Lung microvascular endothelial cell (primary cell): Measurements from ENCODE around the gene ASPHD1. TPM values are rescaled to one million over a fixed set of nuclear protein-coding genes. Genes with fewer than 3 reads are reported as not detected.

Source experiments
- DNase-seq, 2 donors: peaks; one replicate each; pipeline versions ENCODE4 v3.0.0 to v3.0.0-alpha.2; 2010; ENCODE audit warnings: low read depth in 2 of 2
- total RNA-seq: library from RNA; depleted of rRNA; stranded (reverse); fragments of >200 nt; gene quantifications from 2 replicates; pipeline ENCODE4 v1.2.1, GENCODE V29; 2014

Gene ASPHD1
- total RNA-seq, 1 donor from 2014 or later: 0.20 TPM

- peak in 1 of 2 donors; percentile 75 for DNase-seq
These were observed 43.8 kb downstream of the ASPHD1 start for GRCh38 chr16:29943846-29944799.

GRCh38 chr16:29947897-29948296 is 47.6 kb downstream of the ASPHD1 start:
- no peak for DNase-seq

GRCh38 chr16:29950806-29951461 is 50.6 kb downstream of the ASPHD1 start:
- no peak for DNase-seq

GRCh38 chr16:29951625-29952365 is 51.5 kb downstream of the ASPHD1 start:
- no peak for DNase-seq

Other genes with a start within 250 kb of the ASPHD1 start
- gene SPN, start 237.2 kb upstream of the ASPHD1 start, total RNA-seq: not detected in 2 replicates
- gene QPRT, start 221.3 kb upstream of the ASPHD1 start, total RNA-seq: under 0.01 and 0.20 TPM in 2 replicates
- gene C16orf54, start 154.5 kb upstream of the ASPHD1 start, total RNA-seq: not detected in 2 replicates
- gene ZG16, start 122.2 kb upstream of the ASPHD1 start, total RNA-seq: not detected in 2 replicates
- gene KIF22, start 109.7 kb upstream of the ASPHD1 start, total RNA-seq: 13.5 and 30.5 TPM in 2 replicates
- 109 and 125 TPM in 2 replicates for gene MAZ, start 94.0 kb upstream of the ASPHD1 start, total RNA-seq
- gene PRRT2, start 88.3 kb upstream of the ASPHD1 start, total RNA-seq: under 0.01 and 0.22 TPM in 2 replicates
- gene PAGR1, start 84.3 kb upstream of the ASPHD1 start, total RNA-seq: 11.1 and 16.3 TPM in 2 replicates
- gene MVP, start 80.0 kb upstream of the ASPHD1 start, total RNA-seq: 122 and 182 TPM in 2 replicates
- gene CDIPT, start 37.3 kb upstream of the ASPHD1 start, total RNA-seq: 50.1 and 86.3 TPM in 2 replicates
- gene SEZ6L2, start 938 bp upstream of the ASPHD1 start, total RNA-seq: 0.44 and 0.99 TPM in 2 replicates
- gene KCTD13, start 25.7 kb downstream of the ASPHD1 start, total RNA-seq: 1.7 and 3.6 TPM in 2 replicates
- gene TMEM219, start 61.6 kb downstream of the ASPHD1 start, total RNA-seq: 61.2 and 72.2 TPM in 2 replicates
- 61.2 and 86.1 TPM in 2 replicates for gene TAOK2, start 73.4 kb downstream of the ASPHD1 start, total RNA-seq
- 3.6 and 4.1 TPM in 2 replicates for gene HIRIP3, start 95.1 kb downstream of the ASPHD1 start, total RNA-seq
- gene INO80E, start 95.8 kb downstream of the ASPHD1 start, total RNA-seq: 14.4 and 15.7 TPM in 2 replicates
- under 0.01 and 0.20 TPM in 2 replicates for gene DOC2A, start 110.5 kb downstream of the ASPHD1 start, total RNA-seq
- gene C16orf92, start 122.7 kb downstream of the ASPHD1 start, total RNA-seq: not detected in 2 replicates
- not detected in 2 replicates for gene TLCD3B, start 130.8 kb downstream of the ASPHD1 start, total RNA-seq
- 319 and 337 TPM in 2 replicates for gene ALDOA, start 165.3 kb downstream of the ASPHD1 start, total RNA-seq
- 174 and 199 TPM in 2 replicates for gene PPP4C, start 175.5 kb downstream of the ASPHD1 start, total RNA-seq
- under 0.01 TPM in 2 replicates for gene TBX6, start 191.4 kb downstream of the ASPHD1 start, total RNA-seq
- gene YPEL3, start 195.7 kb downstream of the ASPHD1 start, total RNA-seq: 14.4 and 29.4 TPM in 2 replicates
- gene GDPD3, start 213.0 kb downstream of the ASPHD1 start, total RNA-seq: 0.22 and 1.4 TPM in 2 replicates
- 30.1 and 49.0 TPM in 2 replicates for gene MAPK3, start 222.7 kb downstream of the ASPHD1 start, total RNA-seq